Ishikawa (cell line): ENCODE results near the gene CACNB2.

ENCODE experiments used
- CEBPB ChIP-seq: IDR thresholded peaks from 2 replicates; pipeline ENCODE4 v1.6.1; 2012
- CREB1 ChIP-seq: IDR thresholded peaks from 2 replicates; pipeline ENCODE4 v1.6.1; 2012; ENCODE audit warnings: low read depth
- EGR1 ChIP-seq: IDR thresholded peaks from 2 replicates; pipeline ENCODE4 v1.6.1; 2012
- EP300 ChIP-seq: IDR thresholded peaks from 2 replicates; pipeline ENCODE4 v1.6.1; 2012; ENCODE audit warnings: borderline replicate concordance
- FOXM1 ChIP-seq: IDR thresholded peaks from 2 replicates; pipeline ENCODE4 v1.6.1; 2012; ENCODE audit warnings: low read depth, borderline replicate concordance
- NFIC ChIP-seq: IDR thresholded peaks from 2 replicates; pipeline ENCODE4 v1.6.1; 2012
- RAD21 ChIP-seq: IDR thresholded peaks from 2 replicates; pipeline ENCODE4 v1.6.1; 2012; ENCODE audit warnings: low read depth
- TAF1 ChIP-seq: IDR thresholded peaks from 2 replicates; pipeline ENCODE4 v1.6.1; 2012; ENCODE audit warnings: low read depth, mild to moderate bottlenecking
- TCF12 ChIP-seq: IDR thresholded peaks from 2 replicates; pipeline ENCODE4 v1.6.1; 2012; ENCODE audit warnings: low read depth
- TEAD4 ChIP-seq: IDR thresholded peaks from 2 replicates; pipeline ENCODE4 v1.6.1; 2012
- YY1 ChIP-seq: IDR thresholded peaks from 2 replicates; pipeline ENCODE4 v1.6.1; 2012; ENCODE audit warnings: low read depth
- ZBTB7A ChIP-seq: IDR thresholded peaks from 2 replicates; pipeline ENCODE4 v1.6.1; 2012; ENCODE audit warnings: low read depth
- TF ChIP-seq, protein P1 (sequence below): IDR thresholded peaks from 2 replicates; pipeline ENCODE4 v1.6.1; 2012
- TF ChIP-seq, protein P2 (sequence below): IDR thresholded peaks from 2 replicates; pipeline ENCODE4 v1.6.1; 2012; ENCODE audit warnings: low read depth, mild to moderate bottlenecking
- TF ChIP-seq, protein P3 (sequence below): IDR thresholded peaks from 2 replicates; pipeline ENCODE4 v1.6.1; 2012

Gene CACNB2

DNA sequence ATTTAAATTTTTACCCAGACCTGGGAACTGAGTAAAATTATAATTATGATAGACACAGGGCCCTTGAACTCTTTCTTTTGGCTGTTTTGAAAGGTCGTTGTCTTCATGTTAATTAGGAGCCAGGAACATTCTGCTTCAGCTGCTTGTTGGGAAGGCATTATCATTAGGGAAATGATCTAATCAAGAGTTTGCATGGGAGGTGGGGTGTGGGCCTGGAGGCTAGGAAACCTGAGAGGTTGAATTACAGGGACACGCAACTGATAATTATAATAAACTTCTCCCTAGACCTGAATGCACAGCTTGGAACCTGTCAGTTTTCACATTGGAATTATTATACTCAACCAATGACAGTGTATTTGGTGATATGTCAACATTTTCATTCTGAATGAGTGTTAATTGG, 237.7 kb downstream of the CACNB2 start:
- no peak for TF ChIP-seq RAD21
- TF ChIP-seq YY1, result no peak
- TF ChIP-seq, protein P1, sequence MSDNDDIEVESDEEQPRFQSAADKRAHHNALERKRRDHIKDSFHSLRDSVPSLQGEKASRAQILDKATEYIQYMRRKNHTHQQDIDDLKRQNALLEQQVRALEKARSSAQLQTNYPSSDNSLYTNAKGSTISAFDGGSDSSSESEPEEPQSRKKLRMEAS, result no peak
- TF ChIP-seq TCF12, result no peak
- TF ChIP-seq CREB1, result no peak
- no peak for TF ChIP-seq EGR1
- TF ChIP-seq, protein P2, sequence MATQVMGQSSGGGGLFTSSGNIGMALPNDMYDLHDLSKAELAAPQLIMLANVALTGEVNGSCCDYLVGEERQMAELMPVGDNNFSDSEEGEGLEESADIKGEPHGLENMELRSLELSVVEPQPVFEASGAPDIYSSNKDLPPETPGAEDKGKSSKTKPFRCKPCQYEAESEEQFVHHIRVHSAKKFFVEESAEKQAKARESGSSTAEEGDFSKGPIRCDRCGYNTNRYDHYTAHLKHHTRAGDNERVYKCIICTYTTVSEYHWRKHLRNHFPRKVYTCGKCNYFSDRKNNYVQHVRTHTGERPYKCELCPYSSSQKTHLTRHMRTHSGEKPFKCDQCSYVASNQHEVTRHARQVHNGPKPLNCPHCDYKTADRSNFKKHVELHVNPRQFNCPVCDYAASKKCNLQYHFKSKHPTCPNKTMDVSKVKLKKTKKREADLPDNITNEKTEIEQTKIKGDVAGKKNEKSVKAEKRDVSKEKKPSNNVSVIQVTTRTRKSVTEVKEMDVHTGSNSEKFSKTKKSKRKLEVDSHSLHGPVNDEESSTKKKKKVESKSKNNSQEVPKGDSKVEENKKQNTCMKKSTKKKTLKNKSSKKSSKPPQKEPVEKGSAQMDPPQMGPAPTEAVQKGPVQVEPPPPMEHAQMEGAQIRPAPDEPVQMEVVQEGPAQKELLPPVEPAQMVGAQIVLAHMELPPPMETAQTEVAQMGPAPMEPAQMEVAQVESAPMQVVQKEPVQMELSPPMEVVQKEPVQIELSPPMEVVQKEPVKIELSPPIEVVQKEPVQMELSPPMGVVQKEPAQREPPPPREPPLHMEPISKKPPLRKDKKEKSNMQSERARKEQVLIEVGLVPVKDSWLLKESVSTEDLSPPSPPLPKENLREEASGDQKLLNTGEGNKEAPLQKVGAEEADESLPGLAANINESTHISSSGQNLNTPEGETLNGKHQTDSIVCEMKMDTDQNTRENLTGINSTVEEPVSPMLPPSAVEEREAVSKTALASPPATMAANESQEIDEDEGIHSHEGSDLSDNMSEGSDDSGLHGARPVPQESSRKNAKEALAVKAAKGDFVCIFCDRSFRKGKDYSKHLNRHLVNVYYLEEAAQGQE, result no peak
- TF ChIP-seq EP300, result no peak
- TF ChIP-seq, protein P3, sequence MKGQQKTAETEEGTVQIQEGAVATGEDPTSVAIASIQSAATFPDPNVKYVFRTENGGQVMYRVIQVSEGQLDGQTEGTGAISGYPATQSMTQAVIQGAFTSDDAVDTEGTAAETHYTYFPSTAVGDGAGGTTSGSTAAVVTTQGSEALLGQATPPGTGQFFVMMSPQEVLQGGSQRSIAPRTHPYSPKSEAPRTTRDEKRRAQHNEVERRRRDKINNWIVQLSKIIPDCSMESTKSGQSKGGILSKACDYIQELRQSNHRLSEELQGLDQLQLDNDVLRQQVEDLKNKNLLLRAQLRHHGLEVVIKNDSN, result no peak
- TF ChIP-seq ZBTB7A, result no peak
- TF ChIP-seq TEAD4, result no peak
- no peak for TF ChIP-seq TAF1
- no peak for TF ChIP-seq CEBPB

DNA sequence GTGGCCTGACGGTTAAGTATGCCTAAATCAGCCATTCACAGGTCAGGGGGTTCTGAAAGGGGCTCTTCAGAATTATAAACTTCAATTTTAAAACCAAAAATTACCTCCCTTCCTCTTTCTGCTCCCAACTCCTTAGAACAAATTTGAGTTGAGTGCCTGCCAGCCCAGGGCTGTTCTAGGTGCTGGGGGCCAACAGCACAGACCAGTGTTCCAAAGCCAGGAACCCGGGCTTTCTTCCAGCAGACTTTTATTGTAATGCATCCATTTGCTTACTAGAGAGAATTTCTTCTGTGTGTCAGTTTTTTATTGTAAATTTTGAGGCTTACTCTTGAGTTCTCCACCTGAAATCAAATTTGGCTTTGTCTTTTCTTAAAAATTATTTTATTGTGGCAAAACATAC, 238.5 kb downstream of the CACNB2 start:
- TF ChIP-seq CREB1 (no peak), NFIC (no peak), YY1 (no peak), RAD21 (no peak), EGR1 (no peak), TAF1 (no peak), CEBPB (no peak), TEAD4 (no peak), FOXM1 (no peak), EP300 (no peak), TCF12 (no peak), ZBTB7A (no peak)
- TF ChIP-seq, protein P1, result no peak
- TF ChIP-seq, protein P3, result no peak
- TF ChIP-seq, protein P2, result no peak

DNA sequence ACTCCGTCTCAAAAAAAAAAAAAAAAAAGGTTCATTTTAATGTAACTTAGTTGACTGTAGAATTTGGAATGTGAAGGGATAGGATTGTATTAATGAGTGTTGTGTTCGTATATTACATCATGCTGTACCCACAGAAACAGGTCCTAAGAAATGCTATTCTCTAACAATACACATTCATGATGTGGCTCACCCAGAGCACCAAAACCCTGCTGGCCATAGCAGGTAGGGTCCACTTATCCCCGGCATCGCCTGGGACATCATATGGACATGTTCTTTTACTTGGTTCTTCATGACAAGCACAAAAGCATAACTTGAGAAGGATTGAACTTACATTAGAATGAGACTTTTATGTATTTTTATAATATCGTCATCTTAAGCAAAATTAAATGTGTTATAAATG, 241.5 kb downstream of the CACNB2 start:
- no peak for TF ChIP-seq EGR1
- TF ChIP-seq, protein P3, result no peak
- no peak for TF ChIP-seq FOXM1
- TF ChIP-seq ZBTB7A, result no peak
- no peak for TF ChIP-seq CREB1
- TF ChIP-seq, protein P1, result no peak
- TF ChIP-seq NFIC, result no peak

DNA sequence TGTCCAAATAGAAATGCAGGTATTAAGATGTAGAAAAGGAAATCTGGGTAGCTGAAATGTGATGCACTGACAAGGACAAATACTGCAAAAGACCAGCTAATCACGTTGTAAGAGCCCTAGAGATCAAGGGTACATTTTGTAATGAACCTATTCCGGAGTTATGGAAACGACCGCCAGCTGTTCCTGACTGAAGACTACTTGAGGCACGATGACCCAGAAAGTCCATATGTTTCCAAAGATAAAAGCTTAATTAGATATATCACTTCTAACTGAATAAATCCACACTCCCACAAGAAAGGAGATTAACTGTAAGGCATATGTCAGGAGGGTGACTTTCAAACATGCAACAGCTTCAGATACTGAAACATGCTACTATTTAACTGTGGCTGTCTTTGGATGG, 257.7 kb downstream of the CACNB2 start:
- no peak for TF ChIP-seq NFIC
- TF ChIP-seq YY1, result no peak
- TF ChIP-seq, protein P2, result no peak
- no peak for TF ChIP-seq RAD21
- TF ChIP-seq CREB1, result no peak
- TF ChIP-seq TCF12, result no peak
- no peak for TF ChIP-seq FOXM1
- no peak for TF ChIP-seq ZBTB7A
- no peak for TF ChIP-seq CEBPB
- no peak for TF ChIP-seq EP300
- no peak for TF ChIP-seq TEAD4
- TF ChIP-seq, protein P1, result no peak
- TF ChIP-seq EGR1, result no peak
- TF ChIP-seq, protein P3, result no peak
